Astrocyte of the cerebellum (primary cell): ENCODE data around the gene CHN2.

ENCODE experiments used
- DNase-seq: peaks from one replicate; pipeline ENCODE4 v3.0.0-alpha.2; 2011; ENCODE audit warnings: low read depth
- H3K4me3 ChIP-seq: 2 replicates; pipeline ENCODE4 v1.5.1; 2011; ENCODE audit warnings: mild to moderate bottlenecking, low read depth, low read length, moderate library complexity
- in situ Hi-C: cut with HindIII; loops from 2 replicates; pipeline ENCODE4 v1.10.0; 2017; ENCODE audit warnings: low sequenced_read_pairs
- TF ChIP-seq, protein P1 (sequence below): IDR thresholded peaks from 2 replicates; pipeline ENCODE4 v1.5.1; 2012; ENCODE audit warnings: low read length, low read depth, moderate library complexity, mild to moderate bottlenecking; ENCODE audit errors: missing control alignments

Gene CHN2

DNA sequence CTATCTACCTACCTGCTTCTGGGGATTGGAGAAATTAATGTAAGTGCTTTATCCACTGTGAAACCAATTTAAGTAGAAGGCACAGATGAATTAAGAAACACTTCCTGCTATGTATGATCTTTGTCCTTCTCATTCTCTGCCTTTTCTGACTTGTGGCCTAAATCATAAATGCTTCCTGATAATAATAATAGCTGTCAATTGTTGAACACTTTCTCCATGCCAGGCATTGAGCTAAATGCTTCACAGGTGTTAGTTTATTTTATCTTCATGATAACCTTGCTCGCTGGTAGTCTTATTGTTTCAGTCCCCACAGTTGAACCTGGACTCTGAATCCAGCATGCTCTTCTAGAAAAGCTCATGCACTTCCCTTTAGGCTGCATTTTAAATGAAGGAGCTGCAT lies 75.4 kb downstream of the CHN2 start:
- TF ChIP-seq, protein P1, sequence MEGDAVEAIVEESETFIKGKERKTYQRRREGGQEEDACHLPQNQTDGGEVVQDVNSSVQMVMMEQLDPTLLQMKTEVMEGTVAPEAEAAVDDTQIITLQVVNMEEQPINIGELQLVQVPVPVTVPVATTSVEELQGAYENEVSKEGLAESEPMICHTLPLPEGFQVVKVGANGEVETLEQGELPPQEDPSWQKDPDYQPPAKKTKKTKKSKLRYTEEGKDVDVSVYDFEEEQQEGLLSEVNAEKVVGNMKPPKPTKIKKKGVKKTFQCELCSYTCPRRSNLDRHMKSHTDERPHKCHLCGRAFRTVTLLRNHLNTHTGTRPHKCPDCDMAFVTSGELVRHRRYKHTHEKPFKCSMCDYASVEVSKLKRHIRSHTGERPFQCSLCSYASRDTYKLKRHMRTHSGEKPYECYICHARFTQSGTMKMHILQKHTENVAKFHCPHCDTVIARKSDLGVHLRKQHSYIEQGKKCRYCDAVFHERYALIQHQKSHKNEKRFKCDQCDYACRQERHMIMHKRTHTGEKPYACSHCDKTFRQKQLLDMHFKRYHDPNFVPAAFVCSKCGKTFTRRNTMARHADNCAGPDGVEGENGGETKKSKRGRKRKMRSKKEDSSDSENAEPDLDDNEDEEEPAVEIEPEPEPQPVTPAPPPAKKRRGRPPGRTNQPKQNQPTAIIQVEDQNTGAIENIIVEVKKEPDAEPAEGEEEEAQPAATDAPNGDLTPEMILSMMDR = no peak
- in situ Hi-C loops = no loop called here
- H3K4me3 ChIP-seq = no peak overlapping the region
- no peak for DNase-seq

DNA sequence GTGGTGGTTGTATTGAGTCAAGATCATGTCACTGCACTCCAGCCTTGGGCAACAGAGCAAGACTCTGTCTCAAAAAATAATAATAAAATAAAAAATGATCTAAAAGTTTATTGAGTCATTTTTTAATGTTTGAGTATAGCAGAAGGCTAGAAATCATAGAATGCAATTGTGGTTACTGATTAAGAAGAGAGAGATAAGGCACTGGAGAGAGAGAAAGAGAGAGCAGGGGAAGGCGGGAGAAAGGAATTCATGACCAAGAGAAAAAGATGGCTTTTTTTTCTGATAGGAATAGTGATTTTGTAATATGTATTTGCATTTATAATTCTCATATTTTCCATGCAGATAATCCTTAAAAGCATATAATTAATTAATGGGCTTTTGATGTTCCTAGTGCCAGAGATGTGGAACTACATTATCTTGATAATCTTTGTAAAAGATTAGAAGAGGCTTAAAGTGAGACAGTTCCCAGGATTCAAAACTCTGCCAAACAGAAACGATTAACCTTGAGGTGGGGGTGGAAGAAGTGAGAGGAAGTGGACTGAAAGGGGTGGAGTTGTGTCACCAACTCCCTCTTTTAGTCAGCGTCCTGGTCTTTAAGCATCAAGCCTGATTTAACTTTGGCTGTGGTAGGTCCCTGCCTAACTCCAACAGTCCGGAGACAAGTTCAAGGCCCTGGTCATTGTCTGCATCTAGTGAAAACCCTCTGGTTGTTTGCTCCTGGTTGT lies 76.2 kb downstream of the CHN2 start:
- H3K4me3 ChIP-seq = no peak overlapping the region
- no peak for DNase-seq
- in situ Hi-C loops = no loop called here
- TF ChIP-seq, protein P1 = no peak

DNA sequence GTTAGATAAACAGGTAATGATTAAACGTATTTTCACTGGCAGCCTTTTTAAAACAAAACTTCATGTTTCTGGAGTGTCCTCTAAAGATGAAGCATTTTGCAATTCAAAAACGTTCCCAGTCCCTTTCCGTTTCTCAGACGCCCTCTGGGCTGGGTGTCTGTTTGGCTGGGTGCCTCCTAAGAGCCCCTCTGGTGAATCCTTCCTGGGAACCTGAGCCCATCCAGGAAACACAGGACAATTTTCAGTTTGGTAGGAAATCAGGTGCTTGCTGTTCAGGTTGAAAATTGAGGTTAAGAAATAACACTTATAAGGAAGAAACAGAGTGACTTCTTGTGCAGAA lies 76.7 kb downstream of the CHN2 start:
- no peak for DNase-seq
- in situ Hi-C loops = no loop called here
- no peak overlapping the region for H3K4me3 ChIP-seq
- TF ChIP-seq, protein P1 = no peak

DNA sequence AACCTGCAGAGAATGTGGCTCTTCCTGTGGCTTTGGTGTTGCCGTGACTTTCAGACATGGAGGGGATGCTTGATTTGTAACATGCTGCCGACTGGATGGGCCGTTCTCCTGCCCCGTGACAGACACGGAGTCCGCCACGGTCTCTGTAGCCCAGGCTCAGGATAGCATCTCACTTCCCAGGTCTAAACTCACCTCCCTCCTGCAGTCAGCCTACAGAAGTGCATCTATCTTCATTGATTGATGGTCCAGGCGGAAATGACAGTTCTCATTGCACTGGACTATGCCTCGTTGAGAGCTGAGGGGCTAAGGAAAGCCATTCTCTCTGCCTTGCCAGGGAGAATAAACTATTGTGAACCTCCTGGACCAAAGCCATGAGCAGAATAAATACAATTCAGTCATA lies 77.5 kb downstream of the CHN2 start:
- no peak overlapping the region for H3K4me3 ChIP-seq
- no peak for DNase-seq
- in situ Hi-C loops = no loop called here
- TF ChIP-seq, protein P1 = no peak

DNA sequence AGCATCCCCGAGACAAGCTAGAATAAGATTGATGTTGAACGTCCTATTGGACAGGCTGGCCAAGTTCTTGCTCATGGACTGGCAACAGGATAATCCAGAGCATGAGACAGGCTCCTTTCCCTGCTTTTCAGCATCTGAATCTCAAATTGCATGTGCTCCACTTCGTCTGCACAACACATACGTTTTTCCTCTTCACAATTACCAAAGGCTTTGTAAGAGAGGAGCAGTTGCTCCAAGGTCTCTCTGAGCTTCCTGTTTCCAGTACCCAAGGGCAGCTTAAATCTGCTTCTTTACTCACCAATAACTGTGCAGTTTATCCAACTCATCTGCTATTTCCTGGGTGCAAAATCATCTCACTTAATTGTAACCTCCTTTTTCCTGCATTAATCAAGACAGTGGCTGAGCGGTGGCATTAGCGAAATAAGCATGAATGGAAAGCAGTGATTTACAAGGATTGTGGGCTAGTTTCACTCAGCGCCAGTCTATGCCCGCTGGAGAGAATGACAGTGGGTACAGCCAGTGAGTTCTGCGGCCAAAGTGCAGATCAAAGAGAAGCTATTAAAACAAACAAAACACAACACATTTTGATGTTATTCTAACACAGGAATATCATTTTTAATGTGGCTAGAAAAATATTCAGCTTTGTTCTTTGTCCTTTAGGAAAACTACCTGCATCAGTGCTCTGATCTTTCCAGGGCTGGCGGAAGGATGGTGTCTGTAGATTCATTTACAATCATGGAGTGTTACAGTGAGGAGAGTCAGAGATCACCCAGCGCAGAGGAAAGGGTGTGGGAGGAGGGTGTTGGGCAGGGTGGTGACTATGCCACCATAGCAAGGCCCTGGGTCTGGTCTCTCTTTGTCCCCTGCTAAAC lies 79.8 kb downstream of the CHN2 start:
- TF ChIP-seq, protein P1 = no peak
- in situ Hi-C loops = no loop called here
- no peak overlapping the region for H3K4me3 ChIP-seq
- DNase-seq = peak; percentile 13

DNA sequence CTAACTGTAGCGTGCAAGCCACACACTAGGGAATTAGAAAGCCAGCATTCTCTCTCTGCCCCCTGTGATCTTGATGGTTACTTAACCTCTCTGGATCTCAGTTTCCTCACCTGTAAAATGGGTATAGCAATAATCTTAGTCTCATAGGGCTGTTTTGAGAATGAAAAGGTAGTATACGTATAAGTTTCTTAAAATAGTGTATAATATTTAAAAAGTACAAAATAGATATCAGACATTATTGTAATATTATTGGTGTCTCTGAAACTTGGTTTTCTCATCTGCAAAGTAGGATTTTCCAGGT lies 80.4 kb downstream of the CHN2 start:
- TF ChIP-seq, protein P1 = no peak
- no peak for DNase-seq
- no peak overlapping the region for H3K4me3 ChIP-seq
- in situ Hi-C loops = no loop called here
